Ammon's horn (tissue), 1 donor: Measurements from ENCODE around the gene GNPAT.

Source experiments
- DNase-seq: peaks from one replicate; pipeline ENCODE4 v3.0.0-alpha.2; 2016; ENCODE audit warnings: low spot score

The GNPAT gene

GRCh38 chr1:231242516-231243198 lies 1.6 kb downstream of the GNPAT start:
- no peak for DNase-seq

DNA sequence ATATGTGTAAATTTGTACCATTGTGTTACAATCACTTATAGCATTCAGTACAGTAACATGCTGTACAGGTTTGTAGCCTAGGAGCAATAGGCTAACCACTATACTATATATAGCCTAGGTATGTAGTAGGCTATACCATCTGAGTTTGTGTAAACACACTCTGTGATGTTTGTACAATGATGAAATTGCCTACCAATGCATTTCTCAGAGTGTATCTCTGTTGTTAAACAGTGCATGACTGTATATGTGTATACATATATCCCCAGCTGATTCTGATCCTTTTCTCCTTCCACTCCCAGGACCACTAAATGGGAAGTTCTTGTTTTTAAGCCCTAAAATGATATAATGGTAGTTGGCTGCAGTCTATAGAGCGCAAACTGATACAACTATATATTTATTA lies 7.8 kb downstream of the GNPAT start:
- no peak for DNase-seq

DNA sequence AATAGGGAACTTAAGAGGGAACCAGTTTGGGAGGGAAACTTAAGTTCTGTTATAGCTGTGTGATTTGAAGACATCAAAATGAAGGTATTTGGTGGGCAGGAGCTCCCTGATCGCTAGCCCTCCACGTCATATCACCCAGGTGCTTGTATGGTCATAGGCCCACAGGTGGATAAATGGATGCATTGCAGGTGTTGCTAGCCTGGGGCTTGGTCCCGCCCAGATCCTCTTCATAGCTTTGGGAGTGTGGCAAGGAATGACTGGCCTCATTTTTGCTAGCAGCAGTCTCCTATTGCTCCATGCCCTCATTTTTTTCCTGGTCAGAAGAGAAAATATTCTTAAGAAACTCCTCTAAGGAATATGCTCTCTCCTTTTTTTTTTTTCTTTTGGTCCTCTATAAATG lies 11.3 kb downstream of the GNPAT start:
- DNase-seq = no peak

- no peak for DNase-seq
Measured at GRCh38 chr1:231260351-231260750, 19.3 kb downstream of the GNPAT start.

DNA sequence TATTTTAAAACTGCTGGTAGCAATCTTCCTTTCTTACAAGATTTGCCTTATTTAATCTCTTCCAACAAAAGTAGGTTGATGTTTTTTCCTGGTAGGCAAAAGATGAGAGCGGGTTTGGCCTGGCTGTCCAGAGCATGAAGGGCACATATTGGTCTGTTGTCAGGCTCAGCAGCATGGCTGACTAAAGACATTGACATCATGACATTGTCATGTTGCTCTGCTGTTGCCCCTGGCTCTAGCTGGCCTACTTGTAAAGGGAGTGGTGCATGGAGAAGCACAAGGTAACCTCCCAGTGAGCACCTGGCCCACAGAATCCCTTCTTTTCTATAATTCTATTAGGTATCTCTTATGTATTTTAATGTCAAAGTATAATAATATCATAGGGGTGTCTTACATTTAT lies 23.6 kb downstream of the GNPAT start:
- DNase-seq = no peak

GRCh38 chr1:231265379-231265778 lies 24.4 kb downstream of the GNPAT start:
- DNase-seq = no peak

DNA sequence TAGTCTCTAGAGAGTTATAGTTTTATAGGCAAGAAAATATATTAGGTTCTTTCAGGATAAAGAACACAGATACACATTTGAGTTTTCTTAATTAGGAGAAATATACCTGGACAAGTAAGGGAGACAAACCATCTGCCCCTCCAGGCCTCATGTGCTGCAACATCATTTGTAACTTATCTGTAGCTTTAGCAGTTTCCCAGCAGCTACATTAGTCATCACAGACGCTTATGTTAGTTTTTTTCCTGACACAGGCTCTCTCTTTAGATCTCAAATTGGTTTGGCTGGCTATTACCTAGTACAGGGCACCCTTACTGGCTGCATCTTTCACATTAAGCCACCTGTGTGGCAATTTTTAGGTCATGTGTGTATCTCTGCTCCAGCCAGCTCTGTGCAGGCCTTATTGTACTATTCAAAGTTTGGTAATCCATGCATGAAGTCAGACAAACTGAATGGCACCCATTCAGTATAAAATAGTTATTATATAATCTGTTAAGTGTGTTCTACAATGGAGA lies 25.9 kb downstream of the GNPAT start:
- peak; percentile 9 for DNase-seq

DNA sequence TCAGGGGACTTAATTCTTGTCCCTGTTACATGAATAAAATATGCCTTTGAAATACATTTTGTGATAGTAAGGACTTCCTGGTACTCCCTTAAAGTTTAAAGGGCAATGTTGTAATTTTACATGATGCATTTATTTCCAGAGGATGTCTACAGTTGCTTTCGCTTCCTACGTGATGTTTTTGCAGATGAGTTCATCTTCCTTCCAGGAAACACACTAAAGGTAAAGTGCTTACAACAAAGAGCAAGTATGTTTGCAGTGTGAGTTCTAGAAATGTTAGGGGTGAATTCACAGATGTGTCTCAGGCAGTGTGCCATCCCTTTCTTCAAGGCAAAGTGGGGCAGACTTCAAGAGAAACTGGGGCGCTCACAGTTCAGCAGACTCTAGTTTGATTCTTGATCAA lies 31.2 kb downstream of the GNPAT start:
- DNase-seq = no peak

DNA sequence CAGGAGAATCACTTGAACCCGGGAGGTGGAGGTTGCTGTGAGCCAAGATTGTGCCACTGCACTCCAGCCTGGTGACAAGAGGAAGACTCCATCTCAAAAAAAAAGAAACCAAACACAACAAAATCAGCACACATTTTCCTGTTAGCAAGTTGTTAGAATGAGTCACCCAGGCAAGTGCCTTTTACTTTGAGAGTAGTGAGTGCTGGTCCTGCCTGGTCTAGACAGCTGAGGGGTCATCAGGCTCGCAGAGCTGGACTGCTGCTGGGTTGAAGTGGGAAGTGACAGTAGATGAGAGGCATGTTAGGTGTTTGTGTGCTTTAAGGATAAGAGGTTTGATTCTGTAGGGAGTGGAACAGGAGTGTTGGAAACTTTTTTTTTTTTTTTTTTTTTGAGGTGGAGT lies 31.9 kb downstream of the GNPAT start:
- no peak for DNase-seq

DNA sequence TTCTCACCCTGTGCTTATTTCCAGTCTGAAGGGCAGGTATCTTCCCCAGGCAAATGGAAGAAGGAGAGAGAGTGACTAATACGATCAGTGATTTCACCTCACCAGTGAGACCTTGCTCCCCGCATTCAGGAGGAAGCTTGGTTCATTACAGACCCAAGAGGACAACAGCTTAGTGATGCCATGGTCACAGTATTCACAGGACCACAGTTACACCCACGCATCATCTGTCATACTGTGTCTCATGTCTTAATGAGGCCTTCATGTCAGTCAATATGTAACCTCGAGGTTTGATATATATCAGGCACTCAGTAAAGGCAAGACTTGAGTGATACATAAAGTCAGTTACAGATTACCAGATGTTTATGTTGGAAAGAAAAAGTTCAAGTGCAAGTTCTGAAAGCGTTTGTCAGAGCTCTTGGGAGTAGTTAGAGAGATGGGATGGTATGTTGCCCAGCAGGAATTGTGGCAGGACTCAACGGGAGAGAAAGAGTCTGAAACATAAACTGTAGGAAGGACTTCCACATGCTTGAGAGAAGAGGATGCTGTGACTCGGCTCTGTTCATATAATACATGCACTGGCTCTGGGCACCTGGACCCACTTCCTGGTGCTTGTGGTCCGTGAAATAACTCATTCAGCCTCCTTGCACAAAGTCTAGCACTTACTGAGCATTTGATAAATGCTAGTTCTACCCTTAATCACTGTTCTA lies 33.3 kb downstream of the GNPAT start:
- DNase-seq = no peak

GRCh38 chr1:231278100-231278790 lies 37.2 kb downstream of the GNPAT start:
- no peak for DNase-seq

DNA sequence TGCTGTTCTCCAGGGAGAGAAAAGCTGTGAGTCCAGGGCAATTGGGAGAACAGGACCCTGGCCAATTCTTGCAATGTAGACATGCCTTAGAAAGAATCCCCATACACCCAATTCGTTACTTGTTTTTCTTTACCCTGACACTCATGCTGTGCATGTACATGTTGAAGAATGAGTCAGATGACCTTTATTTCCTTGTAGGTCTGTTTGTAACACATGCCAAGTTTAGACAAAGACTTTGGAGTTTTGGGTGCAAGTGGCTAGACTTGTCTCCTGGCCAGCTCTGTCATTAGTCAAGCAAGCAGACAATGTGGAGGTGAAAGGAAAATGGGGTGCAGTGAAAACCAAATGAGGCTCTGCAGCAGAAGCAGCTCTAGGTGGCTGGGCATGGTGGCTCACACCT lies 38.1 kb downstream of the GNPAT start:
- DNase-seq = no peak

GRCh38 chr1:231279683-231280082 lies 38.7 kb downstream of the GNPAT start:
- DNase-seq = no peak

- DNase-seq = no peak
Measured at GRCh38 chr1:231284441-231284840, 43.4 kb downstream of the GNPAT start.

DNA sequence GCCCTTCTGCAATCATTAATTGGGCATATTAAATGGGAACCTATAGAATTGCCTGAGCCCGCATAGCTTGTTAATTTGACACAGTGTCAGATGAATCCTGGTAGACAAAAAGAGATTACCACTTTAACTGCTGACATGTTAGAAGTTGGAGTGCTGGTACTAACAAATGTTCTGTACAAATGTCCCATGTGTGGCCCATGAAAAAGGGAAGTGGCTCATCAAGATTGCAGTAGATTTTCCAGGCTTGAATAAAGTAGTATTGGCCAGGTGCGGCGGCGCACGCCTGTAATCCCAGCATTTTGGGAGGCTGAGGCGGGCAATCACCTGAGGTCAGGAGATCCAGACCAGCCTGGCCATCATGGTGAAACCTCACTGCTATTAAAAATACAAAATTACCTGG lies 45.6 kb downstream of the GNPAT start:
- DNase-seq = no peak

- DNase-seq = no peak
Measured at GRCh38 chr1:231295938-231296337, 54.9 kb downstream of the GNPAT start.

- DNase-seq = no peak
Measured at GRCh38 chr1:231301990-231302389, 61.0 kb downstream of the GNPAT start.

- DNase-seq = no peak
Measured at GRCh38 chr1:231310391-231310934, 69.5 kb downstream of the GNPAT start.

- DNase-seq = no peak
Measured at GRCh38 chr1:231311720-231312431, 70.9 kb downstream of the GNPAT start.

DNA sequence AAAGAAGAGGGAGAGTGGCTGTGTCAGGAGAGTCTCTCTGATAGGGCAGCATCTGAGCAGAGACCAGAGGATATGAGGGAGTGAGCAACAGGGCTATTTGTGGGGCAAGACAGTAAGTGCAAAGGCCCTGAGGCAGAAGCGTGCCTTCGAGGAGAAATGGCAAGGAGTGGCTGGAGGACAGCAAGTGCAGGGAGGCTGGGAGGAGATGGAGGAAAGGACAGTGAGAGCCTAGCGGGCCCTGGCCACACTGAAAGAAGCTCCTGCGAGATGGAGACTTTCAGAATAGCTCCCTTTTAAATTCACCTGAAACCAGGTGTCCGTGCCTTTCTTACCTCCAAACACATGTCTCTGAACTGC lies 71.4 kb downstream of the GNPAT start:
- DNase-seq = no peak

- DNase-seq = no peak
Measured at GRCh38 chr1:231313661-231314060, 72.6 kb downstream of the GNPAT start.

DNA sequence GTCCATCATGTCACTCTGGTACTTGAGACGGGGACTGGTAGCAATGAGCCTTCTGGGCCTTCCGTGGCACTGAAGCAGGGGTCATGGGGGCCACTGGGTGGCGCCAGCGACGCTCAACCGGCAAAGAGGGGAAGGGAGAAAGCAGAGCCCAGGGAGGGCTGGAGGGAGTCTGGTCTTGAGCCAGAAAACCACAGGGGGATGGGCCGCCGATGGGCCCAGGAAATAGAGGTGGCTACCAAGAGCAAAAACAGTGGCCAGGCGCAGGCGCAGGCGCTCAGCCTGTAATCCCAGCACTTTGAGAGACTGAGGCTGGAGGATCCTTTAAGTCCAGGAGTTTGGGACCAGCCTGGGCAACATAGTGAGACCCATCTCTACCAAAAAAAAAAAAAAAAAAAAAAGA lies 74.9 kb downstream of the GNPAT start:
- DNase-seq = no peak
